HG02678 (cell line): Measurements from ENCODE around the gene CYP26A1.

Experiments
- ATAC-seq: cut with Tn5 transposase; IDR thresholded peaks from one replicate; pipeline ENCODE4 v1.9.1; 2021; ENCODE audit warnings: mild to moderate bottlenecking, moderate library complexity; ENCODE audit not compliant: unreplicated experiment

CYP26A1 gene

GRCh38 chr10:93064874-93065660, 8.6 kb upstream of the CYP26A1 start:
- no peak for ATAC-seq

GRCh38 chr10:93065675-93066543, 7.8 kb upstream of the CYP26A1 start:
- ATAC-seq: no peak

GRCh38 chr10:93066544-93066913, 7.2 kb upstream of the CYP26A1 start:
- no peak for ATAC-seq

GRCh38 chr10:93067443-93068365, 6.0 kb upstream of the CYP26A1 start:
- ATAC-seq: no peak

GRCh38 chr10:93068411-93069244, 5.1 kb upstream of the CYP26A1 start:
- ATAC-seq: no peak

- no peak for ATAC-seq
These were observed 4.5 kb upstream of the CYP26A1 start for GRCh38 chr10:93069245-93069561.

GRCh38 chr10:93070378-93071176, 3.1 kb upstream of the CYP26A1 start:
- ATAC-seq: no peak

- ATAC-seq: no peak
These were observed 2.6 kb upstream of the CYP26A1 start for GRCh38 chr10:93071177-93071472.

- ATAC-seq: no peak
These were observed 1.9 kb upstream of the CYP26A1 start for GRCh38 chr10:93071674-93072224.

- peak; percentile 34 for ATAC-seq
These were observed 1.4 kb upstream of the CYP26A1 start for GRCh38 chr10:93072225-93072712.

- ATAC-seq: no peak
These were observed 767 bp upstream of the CYP26A1 start for GRCh38 chr10:93072713-93073538.

- ATAC-seq: no peak
These were observed 479 bp downstream of the CYP26A1 start for GRCh38 chr10:93074147-93074596.

GRCh38 chr10:93074597-93075368, 1.1 kb downstream of the CYP26A1 start:
- no peak for ATAC-seq

- no peak for ATAC-seq
These were observed 1.9 kb downstream of the CYP26A1 start for GRCh38 chr10:93075369-93076221.

GRCh38 chr10:93076871-93077270, 3.2 kb downstream of the CYP26A1 start:
- ATAC-seq: no peak

GRCh38 chr10:93077860-93078337, 4.2 kb downstream of the CYP26A1 start:
- ATAC-seq: no peak
